HG03432 (cell line): ENCODE data around the gene CHN2.

Source experiments
- ATAC-seq: cut with Tn5 transposase; IDR thresholded peaks from one replicate; pipeline ENCODE4 v1.9.1; 2021; ENCODE audit warnings: mild to moderate bottlenecking, moderate library complexity; ENCODE audit not compliant: unreplicated experiment

Gene CHN2

DNA sequence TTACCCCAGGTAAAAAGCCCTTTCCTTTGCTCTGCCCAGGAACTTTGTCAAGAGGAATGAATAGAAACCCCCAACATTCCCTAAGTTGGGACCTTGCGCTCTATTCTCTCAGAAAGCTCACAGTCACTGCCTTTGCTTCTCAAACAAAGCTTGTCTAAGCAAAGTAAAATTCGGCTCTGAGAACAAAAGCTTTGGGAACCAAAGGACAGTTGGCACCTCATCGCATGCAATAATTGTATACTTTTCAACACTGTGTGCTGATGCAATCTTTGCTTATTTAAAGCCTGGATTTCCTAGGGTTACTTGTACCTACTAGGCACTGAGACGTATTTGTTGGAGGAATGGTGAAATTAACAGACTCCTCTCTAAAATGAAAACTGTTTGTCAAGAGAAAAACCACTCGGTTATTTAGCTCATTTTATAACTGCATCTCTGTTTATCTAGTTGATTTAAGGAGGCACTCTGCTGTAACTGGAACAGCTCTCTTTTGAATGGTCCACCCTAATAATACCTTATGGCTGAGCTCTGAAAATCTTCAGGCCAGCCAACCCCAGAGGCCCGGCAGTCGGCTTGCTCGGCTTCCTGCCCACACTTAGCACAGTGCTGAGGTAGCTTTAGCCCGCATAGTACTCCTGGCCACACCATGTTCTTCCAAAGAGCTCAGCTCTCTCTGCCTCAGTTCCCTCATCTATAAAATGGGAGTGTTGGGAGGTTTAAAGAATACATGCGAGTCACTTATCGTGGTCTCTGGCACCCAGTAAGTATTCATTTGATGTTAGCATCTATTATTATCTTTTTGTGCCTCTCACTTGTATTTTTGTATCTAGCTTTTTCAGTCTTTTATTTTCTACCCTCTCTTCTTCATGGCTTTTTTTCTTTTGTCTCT lies 288.9 kb downstream of the CHN2 start:
- no peak for ATAC-seq

- no peak for ATAC-seq
Measured at GRCh38 chr7:29484280-29484679, 289.7 kb downstream of the CHN2 start.

- no peak for ATAC-seq
Measured at GRCh38 chr7:29485339-29486190, 291.0 kb downstream of the CHN2 start.

GRCh38 chr7:29486191-29486700 lies 291.7 kb downstream of the CHN2 start:
- ATAC-seq, result no peak

DNA sequence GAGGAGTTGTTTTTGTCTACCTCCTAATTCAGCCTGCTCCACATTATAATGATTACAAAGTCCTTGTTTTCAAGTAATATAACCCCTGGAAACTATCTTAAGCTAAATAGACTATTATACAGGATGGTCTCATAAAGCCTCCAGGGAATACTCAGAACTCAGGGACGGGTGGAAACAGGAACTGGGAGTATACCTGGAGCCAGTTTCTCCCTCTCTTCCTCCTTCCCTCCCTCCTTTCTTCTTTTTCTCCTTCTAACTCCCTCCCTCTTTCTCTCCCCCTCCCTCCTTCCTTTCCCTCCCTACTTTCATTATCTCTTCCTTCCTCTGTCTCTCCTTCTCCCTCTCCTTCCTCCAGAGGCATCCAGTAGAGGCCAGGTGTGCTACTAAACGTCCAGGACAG lies 292.8 kb downstream of the CHN2 start:
- ATAC-seq, result no peak

- ATAC-seq, result no peak
Measured at GRCh38 chr7:29488203-29488970, 293.8 kb downstream of the CHN2 start.

GRCh38 chr7:29488977-29489376 lies 294.4 kb downstream of the CHN2 start:
- no peak for ATAC-seq

DNA sequence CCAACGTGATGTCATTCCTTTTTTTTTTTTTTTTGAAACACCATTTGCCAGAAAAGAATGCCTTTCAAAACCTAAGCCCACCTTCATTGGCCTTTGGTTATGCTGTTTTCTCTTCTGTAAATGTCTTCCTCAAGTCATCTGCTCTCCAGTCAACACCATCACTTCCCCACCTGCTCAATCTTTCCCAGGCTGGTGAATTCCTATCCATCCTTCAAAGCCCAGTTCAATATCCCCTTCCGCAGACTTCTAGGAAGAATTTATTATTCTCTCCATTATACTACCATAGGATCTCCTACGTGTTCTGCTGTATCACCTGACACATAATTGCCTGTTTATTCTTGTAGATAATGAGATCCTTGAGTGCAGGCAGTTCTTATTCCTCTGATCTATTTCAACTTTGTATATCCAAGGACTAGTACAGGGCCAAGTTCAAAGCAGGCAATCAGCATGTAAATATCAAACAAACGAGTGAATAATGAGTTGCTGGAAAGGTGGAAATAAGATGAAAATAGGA lies 295.6 kb downstream of the CHN2 start:
- no peak for ATAC-seq

- no peak for ATAC-seq
Measured at GRCh38 chr7:29494350-29494749, 299.8 kb downstream of the CHN2 start.

DNA sequence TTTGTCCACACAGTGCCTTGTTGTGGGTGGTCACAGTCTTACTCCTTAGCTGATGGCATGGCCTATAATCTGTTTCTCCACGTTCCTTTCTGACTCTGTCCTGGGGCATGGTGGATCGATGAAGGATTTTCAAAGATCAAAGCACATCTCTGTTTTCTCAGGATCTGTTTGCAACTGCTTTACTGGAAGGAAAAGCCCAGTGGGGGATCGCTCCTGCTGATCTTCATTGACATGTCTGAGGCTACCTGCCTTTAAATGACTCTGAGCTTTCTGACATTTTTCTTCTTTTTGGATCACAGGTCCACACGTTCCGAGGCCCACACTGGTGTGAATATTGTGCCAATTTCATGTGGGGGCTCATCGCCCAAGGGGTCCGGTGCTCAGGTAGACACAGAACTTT lies 301.1 kb downstream of the CHN2 start:
- no peak for ATAC-seq

DNA sequence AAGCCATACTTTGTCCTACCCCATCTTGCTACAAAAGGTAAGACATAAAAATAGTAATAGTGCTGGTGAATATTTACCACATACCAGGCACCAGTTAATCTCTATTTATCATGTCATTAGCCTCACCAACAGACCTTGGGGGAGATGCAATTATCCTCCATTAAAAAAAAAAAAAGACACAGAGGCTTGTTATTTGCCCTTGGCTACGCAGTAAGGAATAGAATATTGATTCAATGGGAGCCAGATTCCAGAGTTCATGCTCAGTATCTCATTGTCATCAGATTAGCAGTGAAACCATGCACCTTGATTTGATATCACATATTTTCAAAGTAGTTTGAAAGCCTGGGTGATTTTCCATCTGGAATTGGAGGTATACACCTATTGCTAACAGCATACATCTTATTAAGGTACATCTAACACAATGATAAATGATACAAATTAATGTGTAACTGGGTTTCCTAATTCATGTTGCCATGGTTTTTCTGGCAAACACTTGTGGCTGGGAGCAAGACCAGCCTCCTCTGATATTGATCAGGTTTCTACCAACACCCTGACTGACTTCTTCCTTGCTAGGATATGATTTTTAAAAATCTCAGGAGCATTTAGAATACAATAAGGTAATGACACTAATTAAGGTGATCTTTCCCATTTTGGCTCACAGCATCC lies 301.9 kb downstream of the CHN2 start:
- ATAC-seq, result no peak

- ATAC-seq, result no peak
Measured at GRCh38 chr7:29499932-29500331, 305.4 kb downstream of the CHN2 start.

GRCh38 chr7:29500719-29501118 lies 306.1 kb downstream of the CHN2 start:
- ATAC-seq, result no peak

DNA sequence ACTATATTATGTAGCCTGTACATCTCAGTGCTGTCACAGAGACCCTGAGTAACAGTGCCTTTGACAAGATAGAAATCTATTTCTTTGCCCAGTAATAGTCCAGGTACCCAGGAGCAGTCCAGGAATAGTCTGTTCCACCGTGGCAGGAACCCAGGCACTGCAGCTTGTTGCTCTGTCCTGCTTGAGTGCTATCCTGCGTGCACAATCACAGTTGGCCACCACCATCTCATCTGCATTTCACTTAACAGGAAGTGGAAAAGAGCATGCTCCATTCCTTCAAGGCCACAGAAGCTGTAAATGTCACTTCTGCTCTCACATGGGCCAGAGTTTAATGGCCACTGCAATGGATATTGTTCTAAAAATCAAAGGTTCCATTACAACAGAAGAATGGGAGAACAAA lies 307.6 kb downstream of the CHN2 start:
- ATAC-seq, result no peak

GRCh38 chr7:29505931-29506330 lies 311.4 kb downstream of the CHN2 start:
- no peak for ATAC-seq

GRCh38 chr7:29508608-29509007 lies 314.0 kb downstream of the CHN2 start:
- ATAC-seq, result no peak

GRCh38 chr7:29510028-29510427 lies 315.5 kb downstream of the CHN2 start:
- ATAC-seq, result no peak

GRCh38 chr7:29511337-29511736 lies 316.8 kb downstream of the CHN2 start:
- ATAC-seq, result no peak

DNA sequence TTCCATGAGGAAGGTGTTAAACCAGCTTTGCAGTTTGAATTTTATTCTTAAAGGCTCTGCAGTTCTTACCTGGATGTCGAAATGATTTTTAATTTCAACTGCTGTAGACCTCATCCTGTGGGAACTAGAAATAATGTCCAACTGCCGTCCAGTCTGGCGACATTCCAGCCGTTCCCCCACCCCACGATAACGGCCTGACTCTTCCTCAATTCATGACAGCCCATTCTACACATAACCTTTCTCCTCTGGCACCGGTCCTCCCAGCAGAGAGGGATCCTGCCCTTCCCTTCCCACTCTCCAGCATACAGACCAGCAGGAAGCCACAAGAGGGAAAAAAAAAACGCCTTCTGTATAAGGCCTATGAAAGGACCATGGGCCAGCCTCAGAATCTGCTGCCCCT lies 317.3 kb downstream of the CHN2 start:
- ATAC-seq, result no peak

DNA sequence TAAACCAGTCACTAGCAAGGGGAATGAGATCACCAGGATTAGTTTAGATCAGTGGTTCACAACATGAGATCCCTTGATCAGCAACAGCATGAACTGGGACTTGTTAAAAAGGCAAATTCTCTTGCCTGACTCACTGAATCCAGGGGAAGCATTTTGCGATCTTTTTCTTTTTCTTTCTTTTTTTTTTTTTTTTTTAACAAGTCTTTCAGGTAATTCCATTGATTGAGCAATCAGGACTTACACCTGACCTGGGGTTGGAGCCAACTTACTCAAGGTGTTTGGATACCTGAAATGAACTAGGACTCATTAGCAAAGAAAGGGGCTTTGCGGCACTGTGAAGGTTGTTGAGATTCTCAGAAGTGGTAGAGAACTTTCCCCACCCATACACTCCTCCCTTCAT lies 321.9 kb downstream of the CHN2 start:
- no peak for ATAC-seq
